Hematopoietic multipotent progenitor cell treated with erythropoietin and hydrocortisone succinate and interleukin-3 and kit ligand, for 8 days (in vitro differentiated cells): ENCODE results near the gene RAD51B.
"Not testable (repeated sequence)": the region's sequence is repeated elsewhere in the genome, so short reads cannot be mapped to it uniquely, and the experiment has no call there.

Source experiments
- DNase-seq: peaks from one replicate; pipeline ENCODE4 v3.0.0-alpha.2; 2015

The RAD51B gene

GRCh38 chr14:68284834-68285233 is 465.3 kb downstream of the RAD51B start:
- no peak for DNase-seq

- DNase-seq = peak; percentile 42
These were observed 466.0 kb downstream of the RAD51B start for GRCh38 chr14:68285421-68286179.

- DNase-seq = no peak
These were observed 467.1 kb downstream of the RAD51B start for GRCh38 chr14:68286667-68287066.

GRCh38 chr14:68289452-68289851 is 469.9 kb downstream of the RAD51B start:
- DNase-seq = not testable (repeated sequence)

- DNase-seq = no peak
These were observed 472.2 kb downstream of the RAD51B start for GRCh38 chr14:68291820-68292219.

- no peak for DNase-seq
These were observed 473.0 kb downstream of the RAD51B start for GRCh38 chr14:68292441-68293215.

- no peak for DNase-seq
These were observed 473.8 kb downstream of the RAD51B start for GRCh38 chr14:68293404-68293803.

GRCh38 chr14:68295316-68295816 is 475.8 kb downstream of the RAD51B start:
- peak; percentile 95 for DNase-seq

- no peak for DNase-seq
These were observed 477.5 kb downstream of the RAD51B start for GRCh38 chr14:68297039-68297438.

- DNase-seq = no peak
These were observed 478.4 kb downstream of the RAD51B start for GRCh38 chr14:68297876-68298468.

GRCh38 chr14:68300608-68301007 is 481.0 kb downstream of the RAD51B start:
- no peak for DNase-seq

GRCh38 chr14:68301219-68301618 is 481.6 kb downstream of the RAD51B start:
- no peak for DNase-seq

- not testable (repeated sequence) for DNase-seq
These were observed 483.4 kb downstream of the RAD51B start for GRCh38 chr14:68302938-68303337.

- DNase-seq = no peak
These were observed 486.2 kb downstream of the RAD51B start for GRCh38 chr14:68305738-68306137.

- no peak for DNase-seq
These were observed 486.8 kb downstream of the RAD51B start for GRCh38 chr14:68306265-68306933.

- DNase-seq = no peak
These were observed 487.6 kb downstream of the RAD51B start for GRCh38 chr14:68306934-68307789.

- no peak for DNase-seq
These were observed 488.2 kb downstream of the RAD51B start for GRCh38 chr14:68307790-68308168.

GRCh38 chr14:68308726-68309520 is 489.3 kb downstream of the RAD51B start:
- no peak for DNase-seq

- DNase-seq = no peak
These were observed 490.0 kb downstream of the RAD51B start for GRCh38 chr14:68309616-68310015.

GRCh38 chr14:68312300-68312699 is 492.7 kb downstream of the RAD51B start:
- DNase-seq = no peak
